Duodenal mucosa (tissue), 2 donors: ENCODE data around the gene CSTF1.
"Not testable (repeated sequence)": the region's sequence is repeated elsewhere in the genome, so short reads cannot be mapped to it uniquely, and the experiment has no call there.

Experiments used
- H3K27ac ChIP-seq: one replicate; pipeline ENCODE4 v1.7.0; 2013; ENCODE audit warnings: low read depth, low read length
- H3K27me3 ChIP-seq, 2 donors: one replicate each; pipeline ENCODE4 v1.7.0; 2013; ENCODE audit warnings: low read length in 2 of 2, control low read depth in 1 of 2; ENCODE audit not compliant: insufficient read depth in 2 of 2, control insufficient read depth in 1 of 2
- H3K36me3 ChIP-seq, 2 donors: one replicate each; pipeline ENCODE4 v1.7.0; 2013; ENCODE audit warnings: low read length in 2 of 2, control low read depth in 1 of 2; ENCODE audit not compliant: insufficient read depth in 2 of 2, control insufficient read depth in 1 of 2
- H3K4me1 ChIP-seq, 2 donors: one replicate each; pipeline ENCODE4 v1.7.0; 2013; ENCODE audit warnings: low read length in 2 of 2, control low read depth in 1 of 2; ENCODE audit not compliant: insufficient read depth in 2 of 2, control insufficient read depth in 1 of 2
- H3K4me3 ChIP-seq, 2 donors: one replicate each; pipeline ENCODE4 v1.7.0; 2013; ENCODE audit warnings: low read length in 2 of 2, low read depth in 1 of 2
- H3K9ac ChIP-seq, 2 donors: one replicate each; pipeline ENCODE4 v1.7.0; 2013; ENCODE audit warnings: low read length in 2 of 2, low read depth in 1 of 2
- H3K9me3 ChIP-seq, 2 donors: one replicate each; pipeline ENCODE4 v1.7.0; 2013; ENCODE audit warnings: low read length in 2 of 2, control low read depth in 1 of 2; ENCODE audit not compliant: control insufficient read depth in 1 of 2

CSTF1 gene

DNA sequence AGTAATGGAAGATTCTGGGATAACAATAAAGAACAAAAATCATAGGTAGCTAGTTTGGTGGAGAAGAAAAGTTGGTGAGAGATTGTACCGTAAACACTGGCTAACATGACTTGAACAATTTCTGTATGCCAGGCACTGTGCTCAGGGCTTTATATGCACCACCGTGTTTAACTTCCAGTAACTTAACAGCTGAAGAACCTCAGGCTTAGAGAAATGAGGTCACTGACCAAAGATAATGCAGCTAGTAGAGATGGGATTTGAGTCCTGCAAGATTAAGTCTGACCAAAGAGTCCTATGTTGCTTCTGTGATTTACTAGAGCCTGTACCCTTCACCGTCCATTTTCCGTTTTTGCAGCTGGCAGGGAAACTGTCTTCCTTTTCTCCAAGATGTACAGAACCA, 2.7 kb downstream of the CSTF1 start:
- no peak overlapping the region for H3K4me3 ChIP-seq
- no peak overlapping the region for H3K27ac ChIP-seq
- no peaks in the 10 kb centered on the region for H3K27me3 ChIP-seq
- peaks cover 29 to 43% of the 10 kb centered on the region in 2 donors for H3K36me3 ChIP-seq
- no peak overlapping the region for H3K9ac ChIP-seq
- H3K9me3 ChIP-seq, result no peaks in the 10 kb centered on the region
- peaks cover 20 to 22% of the 10 kb centered on the region in 2 donors for H3K4me1 ChIP-seq

DNA sequence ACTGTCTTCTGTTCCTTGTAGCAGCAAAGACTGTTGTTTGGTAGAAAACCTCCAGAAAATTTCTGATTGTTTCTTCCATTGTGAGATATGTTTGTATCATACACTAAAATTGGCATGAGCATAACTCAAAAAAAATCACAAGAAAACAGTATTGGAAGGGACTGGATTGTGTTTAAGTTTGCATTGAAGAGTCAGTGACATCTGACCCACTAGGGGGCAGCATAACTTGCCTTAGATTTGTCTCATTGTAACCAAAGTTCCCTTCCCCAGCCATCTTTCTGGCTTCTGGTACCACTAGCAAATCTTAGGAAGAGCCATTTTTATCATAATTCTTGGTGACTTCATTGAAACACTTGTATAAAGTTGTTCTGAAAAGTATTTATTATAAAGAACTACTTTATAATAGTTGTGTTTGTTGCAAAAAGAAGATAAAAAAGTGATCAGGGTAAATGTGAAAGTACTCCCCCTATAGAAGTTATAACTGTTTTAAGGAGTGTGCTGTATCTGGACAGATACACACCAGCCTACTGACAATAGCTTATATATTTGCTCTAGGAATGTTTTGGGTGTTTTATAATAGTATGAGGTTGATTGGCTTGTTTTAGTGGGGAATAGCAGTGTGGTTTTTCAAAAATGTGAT, 7.7 kb downstream of the CSTF1 start:
- Histone ChIP-seq H3K36me3 (peaks cover 48 to 74% of the 10 kb centered on the region in 2 donors), H3K9ac (no peak overlapping the region), H3K4me1 (no peaks in the 10 kb centered on the region), H3K27me3 (no peaks in the 10 kb centered on the region), H3K27ac (no peak overlapping the region), H3K4me3 (no peak overlapping the region), H3K9me3 (no peaks in the 10 kb centered on the region)

DNA sequence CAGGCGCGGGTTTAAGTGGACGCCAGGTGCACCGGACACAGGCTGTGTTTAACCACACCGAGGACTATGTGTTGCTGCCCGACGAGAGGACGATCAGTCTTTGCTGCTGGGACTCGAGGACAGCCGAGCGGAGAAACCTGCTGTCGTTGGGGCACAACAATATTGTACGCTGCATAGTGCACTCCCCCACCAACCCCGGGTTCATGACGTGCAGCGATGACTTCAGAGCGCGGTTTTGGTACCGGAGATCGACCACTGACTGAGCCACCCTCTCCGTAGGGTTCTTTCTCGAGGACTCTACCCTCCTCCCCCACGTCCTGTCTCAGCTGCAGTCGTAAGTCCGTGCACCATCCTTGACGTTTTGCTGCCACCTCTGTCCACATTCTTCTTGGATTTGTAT, 11.0 kb downstream of the CSTF1 start:
- Histone ChIP-seq H3K9me3 (no peaks in the 10 kb centered on the region), H3K27ac (no peak overlapping the region), H3K27me3 (no peaks in the 10 kb centered on the region), H3K4me1 (no peaks in the 10 kb centered on the region), H3K9ac (no peak overlapping the region), H3K4me3 (no peak overlapping the region), H3K36me3 (peaks cover 36 to 73% of the 10 kb centered on the region in 2 donors)

DNA sequence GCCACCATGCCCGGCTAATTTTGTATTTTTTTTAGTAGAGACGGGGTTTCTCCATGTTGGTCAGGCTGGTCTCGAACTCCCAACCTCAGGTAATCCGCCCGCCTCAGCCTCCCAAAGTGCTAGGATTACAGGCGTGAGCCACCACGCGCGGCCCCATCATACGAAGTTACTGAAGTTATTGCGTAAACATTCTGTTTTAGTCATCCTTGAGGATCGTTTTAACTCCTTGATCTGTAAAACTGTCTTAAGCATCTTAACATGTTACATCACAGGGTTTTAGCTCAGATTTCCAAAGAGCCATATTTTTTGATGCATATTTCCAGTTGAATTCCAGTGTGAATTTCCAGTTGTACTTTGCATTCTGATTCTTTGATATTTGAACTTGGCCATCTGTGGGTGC, 12.9 kb downstream of the CSTF1 start:
- H3K4me3 ChIP-seq, H3K9me3 ChIP-seq, H3K27me3 ChIP-seq, H3K4me1 ChIP-seq, H3K27ac ChIP-seq, H3K9ac ChIP-seq: not testable (repeated sequence)
- peaks cover 28 to 64% of the 10 kb centered on the region in 2 donors for H3K36me3 ChIP-seq

DNA sequence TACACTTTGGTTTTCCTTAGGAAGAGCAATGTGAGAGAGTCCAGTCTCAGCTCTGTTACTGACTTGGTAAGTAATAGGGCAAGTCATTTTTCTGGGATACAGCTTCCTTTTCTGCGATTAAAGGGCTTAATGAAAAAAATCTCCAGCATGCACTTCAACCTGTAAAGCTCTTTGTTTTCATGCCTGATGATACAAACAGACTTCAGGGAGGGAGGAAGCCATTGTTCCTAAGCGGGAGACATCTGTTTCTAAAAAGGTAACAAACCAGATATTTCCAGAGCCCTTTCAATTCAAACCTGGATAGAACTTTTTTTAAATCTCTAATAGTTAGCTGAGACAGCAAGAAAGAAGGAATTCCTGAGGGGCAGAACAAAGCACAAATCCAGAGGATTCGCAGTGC, 14.5 kb downstream of the CSTF1 start:
- Histone ChIP-seq H3K36me3 (peaks cover 22 to 55% of the 10 kb centered on the region in 2 donors), H3K9ac (no peak overlapping the region), H3K4me3 (no peak overlapping the region), H3K9me3 (no peaks in the 10 kb centered on the region), H3K27ac (no peak overlapping the region), H3K27me3 (no peaks in the 10 kb centered on the region), H3K4me1 (peaks cover 6 to 9% of the 10 kb centered on the region in 2 donors)

DNA sequence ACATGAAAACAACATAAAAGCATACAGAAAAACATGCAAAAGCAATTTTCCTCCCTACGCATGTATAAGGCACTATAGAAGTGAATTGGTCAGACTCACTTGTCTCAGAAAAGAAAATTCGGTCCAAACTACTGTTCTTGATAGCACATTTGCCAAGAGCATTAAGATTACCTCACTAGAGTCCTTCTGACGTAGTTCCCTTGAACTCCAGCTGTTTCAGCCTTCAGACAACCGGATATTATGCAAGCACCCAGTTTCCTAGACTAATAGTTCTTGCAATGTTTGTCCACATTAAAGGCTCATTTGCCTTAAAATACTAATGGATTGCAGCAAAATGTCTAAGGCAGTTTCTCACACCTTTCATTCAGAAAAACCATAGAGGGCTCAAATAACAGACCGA, 17.1 kb downstream of the CSTF1 start:
- Histone ChIP-seq H3K4me1 (peaks cover 10% of the 10 kb centered on the region in 2 donors), H3K36me3 (peaks cover 9 to 38% of the 10 kb centered on the region in 2 donors), H3K27ac (no peak overlapping the region), H3K9ac (no peak overlapping the region), H3K27me3 (no peaks in the 10 kb centered on the region), H3K9me3 (no peaks in the 10 kb centered on the region), H3K4me3 (no peak overlapping the region)

DNA sequence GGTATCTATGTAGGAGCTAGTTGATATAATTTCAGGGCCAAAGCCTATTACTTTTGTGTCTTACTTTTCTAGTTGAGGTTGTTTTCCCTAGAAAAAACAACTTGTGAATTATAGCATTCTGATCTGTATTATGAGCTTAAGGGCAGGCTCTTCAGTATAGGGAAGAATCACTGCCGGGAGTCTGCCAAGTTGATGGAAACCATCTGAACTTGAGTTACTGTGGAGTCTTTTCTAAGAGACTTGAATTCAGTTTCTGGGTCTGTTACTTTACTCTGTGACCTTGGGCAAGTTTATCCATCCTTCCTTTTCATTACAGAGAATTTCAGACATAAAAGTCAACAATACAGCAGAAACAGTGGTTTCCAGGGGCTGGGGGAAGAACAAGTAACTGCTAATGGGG, 17.5 kb downstream of the CSTF1 start:
- Histone ChIP-seq H3K4me1 (peaks cover 10% of the 10 kb centered on the region in 2 donors), H3K27ac (no peak overlapping the region), H3K27me3 (no peaks in the 10 kb centered on the region), H3K9me3 (no peaks in the 10 kb centered on the region), H3K9ac (no peak overlapping the region), H3K36me3 (peaks cover 9 to 35% of the 10 kb centered on the region in 2 donors), H3K4me3 (no peak overlapping the region)

DNA sequence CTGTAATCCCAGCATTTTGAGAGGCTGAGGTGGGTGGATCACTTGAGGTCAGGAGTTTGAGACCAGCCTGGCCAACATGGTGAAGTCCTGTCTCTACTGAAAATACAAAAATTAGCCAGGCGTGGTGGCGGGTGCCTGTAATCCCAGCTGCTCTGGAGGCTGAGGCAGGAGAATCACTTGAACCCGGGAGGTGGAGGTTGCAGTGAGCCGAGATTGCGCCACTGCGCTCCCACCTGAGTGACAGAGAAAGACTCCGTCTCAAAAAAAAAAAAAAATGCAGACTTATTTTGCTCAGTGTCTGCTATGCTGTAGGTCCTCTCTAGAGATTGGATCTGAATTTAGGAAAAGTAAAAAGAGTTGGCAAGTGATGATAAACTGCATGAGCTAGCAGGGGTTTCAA, 18.8 kb downstream of the CSTF1 start:
- Histone ChIP-seq H3K36me3 (peaks cover 9 to 21% of the 10 kb centered on the region in 2 donors), H3K4me3 (peak overlapping the region in 1 of 2 donors; percentile 41), H3K4me1 (peaks cover 10% of the 10 kb centered on the region in 2 donors), H3K9ac (peak overlapping the region in 1 of 2 donors; percentile 64)
- not testable (repeated sequence) for H3K27me3 ChIP-seq, H3K9me3 ChIP-seq, H3K27ac ChIP-seq

DNA sequence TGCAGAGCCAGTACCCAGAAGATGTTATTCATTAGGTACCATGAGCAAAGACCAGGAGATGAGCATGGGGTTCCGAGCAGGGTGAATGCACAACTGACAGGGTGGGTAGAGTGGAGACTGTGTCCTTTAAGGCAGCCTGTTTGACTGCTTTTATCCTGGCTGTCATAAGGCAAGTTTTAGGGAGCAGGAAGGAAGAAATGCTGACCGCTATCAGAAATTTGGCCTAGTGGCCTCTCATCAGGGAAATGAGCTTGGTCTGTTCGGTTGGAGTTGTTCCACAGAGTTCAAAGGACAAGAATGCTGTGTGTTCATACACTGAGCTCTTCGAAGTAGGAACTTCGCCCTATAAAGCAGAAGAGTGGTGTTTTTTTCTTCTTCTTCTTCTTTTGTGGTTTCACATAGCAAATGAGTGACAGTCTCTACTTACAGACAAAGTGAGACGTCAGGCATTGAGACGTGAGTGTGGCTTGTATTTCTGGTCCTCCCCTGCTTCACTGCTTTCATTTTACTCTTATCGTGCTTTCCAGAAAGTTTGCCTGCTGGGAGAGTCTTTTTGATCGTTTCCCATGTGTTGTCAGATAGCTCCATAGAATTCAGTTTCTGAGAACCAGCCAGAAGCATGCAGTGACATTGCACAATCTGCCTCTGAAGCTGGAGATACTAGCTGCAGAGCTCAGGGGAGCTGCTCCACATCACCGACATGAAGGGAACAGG, 19.5 kb downstream of the CSTF1 start, which contains the start of gene CASS4:
TSS of gene CASS4 (plus strand) at position 502 of the 714 bp plus-strand sequence. CDS start at position 701, 199 bp downstream.
- peaks cover 8 to 16% of the 10 kb centered on the region in 2 donors for H3K36me3 ChIP-seq
- peak within 1 kb of the TSS; percentile 41 to 46 for H3K4me3 ChIP-seq
- H3K9ac ChIP-seq, result peak within 1 kb of the TSS; percentile 1 to 64
- H3K4me1 ChIP-seq, result peaks cover 10% of the 10 kb centered on the region in 2 donors
- no peaks in the 10 kb centered on the region for H3K27me3 ChIP-seq
- peak within 1 kb of the TSS; percentile 2 for H3K27ac ChIP-seq
- H3K9me3 ChIP-seq, result no peaks in the 10 kb centered on the region

DNA sequence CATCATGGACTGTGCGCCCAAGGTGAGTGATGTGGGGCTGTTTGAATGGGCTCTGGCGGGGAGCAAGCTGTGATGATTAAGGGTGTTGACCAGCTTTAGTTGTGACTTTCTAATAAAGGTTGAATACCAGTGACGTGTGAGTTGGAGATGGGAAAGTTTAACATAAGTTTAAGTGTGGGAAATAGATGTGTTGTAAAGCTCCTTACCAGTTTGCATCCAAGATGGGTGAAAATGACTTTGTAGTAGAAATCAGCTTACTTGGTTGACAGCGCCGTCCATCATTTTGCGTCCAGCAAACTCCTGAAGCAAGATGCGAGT, 20.0 kb downstream of the CSTF1 start:
- Histone ChIP-seq H3K27me3 (no peaks in the 10 kb centered on the region), H3K9ac (peak overlapping the region; percentile 1 to 64), H3K9me3 (no peaks in the 10 kb centered on the region), H3K4me1 (peaks cover 10% of the 10 kb centered on the region in 2 donors), H3K4me3 (peak overlapping the region; percentile 41 to 46), H3K27ac (peak overlapping the region; percentile 2), H3K36me3 (peaks cover 3 to 13% of the 10 kb centered on the region in 2 donors)
